ENCODE data around the gene MMS22L.

GRCh38 chr6:97160280-97160679 is 122.7 kb downstream of the MMS22L start:
- no peak for TF ChIP-seq POLR2AphosphoS5 (IDR thresholded peaks at IDR 0.05)
- TF ChIP-seq POLR2A (IDR thresholded peaks at IDR 0.05): no peak
